HepG2 (cell line): Measurements from ENCODE around the gene SGCD. TPM values are rescaled to one million over a fixed set of nuclear protein-coding genes. Genes with fewer than 3 reads are reported as not detected.

ENCODE experiments used
- ATAC-seq: fragments of 200-7000 bp; cut with Tn5 transposase; 3 replicates; pipeline ENCODE4 v1.9.1; 2020; ENCODE audit warnings: mild to moderate bottlenecking, moderate library complexity
- BruUV-seq: library from RNA; stranded (reverse); fragments of 400-500 nt; replicated peaks from 2 replicates; lab custom pipeline; 2021; lab: Mats Ljungman, UMichigan
- CTCF ChIA-PET: fragments of 300-600 bp; formaldehyde crosslinking; extraction: SDS; loops from one replicate; lab custom pipeline; 2021; ENCODE audit warnings: low total read pairs, inconsistent platforms, low intra/inter-chr PET ratio; lab: Yijun Ruan, JAX
- POLR2A ChIA-PET: fragments of 350-600 bp; sonication (Branson Sonifier 250); formaldehyde crosslinking; loops from one replicate; lab custom pipeline; 2020; ENCODE audit warnings: antibody characterized with exemption, inconsistent platforms; lab: Yijun Ruan, JAX
- DNase-seq: peaks from one replicate; pipeline ENCODE4 v3.0.0-alpha.2; 2015; ENCODE audit warnings: low spot score
- FAIRE-seq: peaks from 3 replicates; lab custom pipeline; 2011; peaks lifted over from hg19 to GRCh38; lab: Jason Lieb, UNC
- H2AFZ ChIP-seq: one replicate; pipeline ENCODE4 v1.6.1; 2011; ENCODE audit warnings: low read length, inconsistent platforms
- H3K27ac ChIP-seq: fragments of 300-600 bp; 3 replicates; pipeline ENCODE4 v1.8.0; 2011; ENCODE audit warnings: mixed run types, mild to moderate bottlenecking, mixed read lengths, low read length, inconsistent platforms; ENCODE audit not compliant: insufficient read depth; ENCODE audit errors: extremely low read length
- H3K27me3 ChIP-seq, 2 experiments: fragments of 200-600 bp in 1 of 2; 2 replicates in 1 of 2; 3 replicates in 1 of 2; pipeline versions ENCODE4 v1.6.0 to v1.8.0; 2011; ENCODE audit warnings: low read length in 2 of 2, mild to moderate bottlenecking in 2 of 2, moderate library complexity in 2 of 2, inconsistent platforms in 1 of 2; ENCODE audit not compliant: insufficient read depth in 2 of 2, control insufficient read depth in 1 of 2
- H3K36me3 ChIP-seq, 2 experiments: fragments of 200-600 bp in 1 of 2; replicated peaks in 1 of 2; 2 replicates in 1 of 2; 3 replicates in 1 of 2; pipeline versions ENCODE4 v1.5.1 to v1.8.0; 2011; ENCODE audit warnings: low read length in 2 of 2, inconsistent platforms in 1 of 2; ENCODE audit not compliant: insufficient read depth in 2 of 2, control insufficient read depth in 1 of 2
- H3K4me1 ChIP-seq: 2 replicates; pipeline ENCODE4 v1.5.1; 2012; ENCODE audit warnings: low read length, inconsistent platforms; ENCODE audit not compliant: insufficient read depth
- H3K4me2 ChIP-seq: 2 replicates; pipeline ENCODE4 v1.6.0; 2011; ENCODE audit warnings: low read depth, low read length, inconsistent platforms
- H3K4me3 ChIP-seq, 3 experiments: fragments of 200-600 bp in 1 of 3; sonication (generic), shearing (Covaris generic) in 1 of 3; replicated peaks in 1 of 3; 2 replicates each; pipeline ENCODE4 v1.5.1; 2011 to 2016; ENCODE audit warnings: low read length in 3 of 3, inconsistent platforms in 2 of 3, low read depth in 2 of 3, mild to moderate bottlenecking in 2 of 3, control low read depth in 1 of 3, mixed read lengths in 1 of 3; ENCODE audit not compliant: insufficient read depth in 1 of 3
- H3K79me2 ChIP-seq: one replicate; pipeline ENCODE4 v1.6.1; 2011; ENCODE audit warnings: low read length, inconsistent platforms; ENCODE audit not compliant: insufficient read depth
- H3K9ac ChIP-seq: 2 replicates; pipeline ENCODE4 v1.6.0; 2011; ENCODE audit warnings: mild to moderate bottlenecking, low read depth, low read length, inconsistent platforms; ENCODE audit not compliant: insufficient read depth
- H3K9me3 ChIP-seq: 2 replicates; pipeline ENCODE4 v1.5.1; 2012; ENCODE audit warnings: mild to moderate bottlenecking, low read length
- H4K20me1 ChIP-seq: 2 replicates; pipeline ENCODE4 v1.6.0; 2011; ENCODE audit warnings: inconsistent platforms, mild to moderate bottlenecking, low read length, moderate library complexity; ENCODE audit not compliant: insufficient read depth
- ARHGAP35 ChIP-seq: sonication (generic); formaldehyde crosslinking; IDR thresholded peaks from 2 replicates; pipeline ENCODE4 v1.9.0; 2022; ENCODE audit warnings: mild to moderate bottlenecking, inconsistent platforms, moderate library complexity, missing genetic modification reagents, borderline replicate concordance
- NR2F2 ChIP-seq: IDR thresholded peaks from 2 replicates; pipeline ENCODE4 v1.6.1; 2012; ENCODE audit warnings: low read depth, inconsistent platforms, borderline replicate concordance
- ZC3H4 ChIP-seq: sonication (generic); formaldehyde crosslinking; IDR thresholded peaks from 2 replicates; pipeline ENCODE4 v1.4.0; 2020; ENCODE audit warnings: missing genetic modification reagents, borderline replicate concordance
- ZKSCAN5 ChIP-seq: sonication (generic); formaldehyde crosslinking; IDR thresholded peaks from 2 replicates; pipeline ENCODE4 v1.5.1; 2020; ENCODE audit warnings: mild to moderate bottlenecking, missing genetic modification reagents
- ZNF12 ChIP-seq: sonication (generic); formaldehyde crosslinking; IDR thresholded peaks from 2 replicates; pipeline ENCODE4 v1.5.0; 2020; ENCODE audit warnings: missing genetic modification reagents
- ZNF124 ChIP-seq: sonication (generic); formaldehyde crosslinking; IDR thresholded peaks from 2 replicates; pipeline ENCODE4 v1.4.0; 2020; ENCODE audit warnings: missing genetic modification reagents
- ZNF274 ChIP-seq: sonication (generic); formaldehyde crosslinking; IDR thresholded peaks from 2 replicates; pipeline ENCODE4 v1.5.1; 2020; ENCODE audit warnings: mild to moderate bottlenecking, missing genetic modification reagents
- WGBS: methylation state at CpG from one replicate; pipeline ENCODE4 v1.1.6; 2017; ENCODE audit warnings: low lambda C conversion rate; 5-methylcytosine and 5-hydroxymethylcytosine counted together
- in situ Hi-C: cut with HindIII; loops from 2 replicates; pipeline ENCODE4 v1.10.0; 2017; ENCODE audit warnings: low pct_unique_long_range_greater_than_20kb; ENCODE audit not compliant: extremely low pct_ligation_motif_present
- intact Hi-C: fragments of 100-400 bp; cut with micrococcal nuclease; formaldehyde crosslinking; loops from one replicate; pipeline ENCODE4 v1.10.0; 2022; ENCODE audit not compliant: unreplicated experiment
- polyA plus RNA-seq, 8 experiments: library from polyadenylated mRNA; depleted of rRNA in 3 of 8; stranded (reverse) in 7 of 8; unstranded in 1 of 8; fragments of >200 nt; fragmentation: Illumina TruSeq in 4 of 8; extraction: Trizol in 4 of 8; gene quantifications; 2 replicates each; pipeline versions ENCODE4 v1.2.1 to v1.2.3, GENCODE V29; 2011 to 2016; ENCODE audit warnings: low read depth in 4 of 8, missing spikeins in 1 of 8, mixed read lengths in 1 of 8; ENCODE audit not compliant: insufficient read depth in 1 of 8
- total RNA-seq, 5 experiments: library from RNA; depleted of rRNA; stranded (reverse); fragments of >200 nt; fragmentation: Illumina TruSeq; extraction: Trizol; gene quantifications; 2 replicates each; pipeline ENCODE4 v1.2.3, GENCODE V29; 2016; ENCODE audit warnings: low read depth in 1 of 5
- TF ChIP-seq, protein P1 (sequence below): IDR thresholded peaks from 2 replicates; pipeline ENCODE4 v1.6.1; 2012; ENCODE audit warnings: low read depth, low read length, improper control_type of control experiment

Gene SGCD
- total and polyA plus RNA-seq, 2 of the 13 experiments (the other 11 are each of a cell fraction or from before 2014, with no cell fraction given), result not detected

DNA sequence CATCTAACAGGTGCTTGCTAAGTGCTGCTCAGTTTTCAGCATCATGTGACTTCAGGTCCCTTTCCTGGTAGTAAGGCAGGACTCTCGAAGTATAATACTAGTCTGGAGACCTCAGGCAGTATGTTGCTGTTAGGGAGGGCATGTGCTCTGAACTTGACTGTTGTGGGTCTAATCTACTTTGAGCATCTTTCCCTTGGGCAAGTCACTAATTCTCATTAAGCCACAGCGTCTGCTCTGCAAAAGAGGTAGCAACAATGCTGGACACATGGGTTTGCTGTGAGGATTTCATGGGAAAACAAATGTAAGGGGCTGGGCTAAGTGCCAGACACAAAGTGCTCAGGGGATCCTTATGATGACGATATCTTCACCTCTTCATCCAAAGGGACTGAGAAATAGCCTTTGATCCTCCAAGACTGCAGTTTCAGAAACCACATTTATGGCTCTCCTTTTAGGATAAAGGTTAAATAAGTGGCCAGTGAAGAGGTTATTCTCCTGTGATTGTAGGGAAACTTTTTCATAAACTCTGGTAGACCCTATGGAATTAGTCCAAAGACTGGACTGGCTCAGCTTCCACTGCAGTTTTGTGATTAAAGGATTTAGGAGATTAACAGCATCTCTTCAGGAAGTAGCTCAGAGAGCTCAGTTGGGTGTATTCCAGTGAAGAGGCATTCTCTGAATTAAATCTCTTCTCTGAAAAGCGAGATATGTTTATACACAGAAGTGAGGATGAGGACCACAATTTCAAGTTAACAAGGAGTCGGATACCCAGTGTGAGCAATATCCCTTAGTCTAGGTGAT is 216.6 kb downstream of the SGCD start:
- POLR2A ChIA-PET, result no interaction called here

DNA sequence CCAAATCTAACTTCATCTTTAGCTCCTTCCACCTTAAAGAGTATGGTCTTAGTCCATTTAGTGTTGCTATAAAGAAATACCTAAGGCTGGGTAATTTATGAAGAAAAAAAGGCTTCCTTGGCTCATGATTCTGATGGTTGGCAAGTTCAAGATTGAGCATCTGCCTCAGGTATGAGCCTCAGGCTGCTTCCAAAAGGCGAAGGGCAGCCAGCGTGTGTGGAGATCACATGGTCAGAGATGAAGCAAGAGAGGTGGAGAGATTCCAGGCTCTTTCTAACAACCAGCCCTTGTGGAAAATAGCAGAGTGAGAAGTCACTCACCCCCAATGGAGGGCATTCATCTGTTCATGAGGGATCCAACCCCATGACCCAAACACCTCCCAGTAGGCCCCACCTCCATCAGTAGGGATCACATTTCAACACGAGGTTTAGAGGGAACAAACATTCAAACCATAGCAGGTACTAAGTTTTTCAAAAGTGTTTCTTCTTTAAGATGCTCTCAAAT is 225.9 kb downstream of the SGCD start:
- no peak for TF ChIP-seq ZC3H4 (CRISPR knock-in tag)
- TF ChIP-seq ZNF12 (CRISPR knock-in tag), result peak; percentile 78; the same call in 1 of the 2 replicates
- no TSS peak for BruUV-seq
- 4% methylated on average over 3 of the region's 3 CpGs for WGBS
- intact Hi-C loops, result no loop called here
- H2AFZ ChIP-seq, result no peak overlapping the region
- ChIA-PET POLR2A (no interaction called here), CTCF (no interaction called here)
- no peak overlapping the region for H3K9ac ChIP-seq
- H3K36me3 ChIP-seq, result no peaks in the 10 kb centered on the region
- H3K27me3 ChIP-seq, result no peaks in the 10 kb centered on the region
- H3K4me3 ChIP-seq, result no peak overlapping the region
- no peaks in the 10 kb centered on the region for H3K4me1 ChIP-seq
- ATAC-seq (no peak), FAIRE-seq (no peak), DNase-seq (no peak)
- no peak overlapping the region for H3K27ac ChIP-seq
- in situ Hi-C loops, result no loop called here
- H4K20me1 ChIP-seq, result no peaks in the 10 kb centered on the region
- no peaks in the 10 kb centered on the region for H3K79me2 ChIP-seq
- H3K4me2 ChIP-seq, result no peak overlapping the region
- H3K9me3 ChIP-seq, result no peaks in the 10 kb centered on the region

More for the DNA sequence above, 216.6 kb downstream of the SGCD start:
- Histone ChIP-seq H3K79me2 (no peaks in the 10 kb centered on the region), H3K9me3 (no peaks in the 10 kb centered on the region), H3K9ac (no peak overlapping the region), H3K27ac (no peak overlapping the region), H3K4me2 (no peak overlapping the region), H3K27me3 (no peaks in the 10 kb centered on the region; a peak in 1 of 5 replicates), H2AFZ (no peak overlapping the region), H3K4me1 (no peaks in the 10 kb centered on the region), H3K36me3 (no peaks in the 10 kb centered on the region), H4K20me1 (no peaks in the 10 kb centered on the region), H3K4me3 (no peak overlapping the region)
- WGBS, result 6% methylated on average over 5 of the region's 5 CpGs
- in situ Hi-C loops, result no loop called here
- FAIRE-seq, result no peak
- ATAC-seq, result no peak
- CTCF ChIA-PET, result no interaction called here
- TF ChIP-seq ARHGAP35 (CRISPR knock-in tag) (no peak), ZNF124 (no peak), ZNF274 (CRISPR knock-in tag) (no peak), NR2F2 (no peak), ZKSCAN5 (no peak)
- TF ChIP-seq, protein P1, sequence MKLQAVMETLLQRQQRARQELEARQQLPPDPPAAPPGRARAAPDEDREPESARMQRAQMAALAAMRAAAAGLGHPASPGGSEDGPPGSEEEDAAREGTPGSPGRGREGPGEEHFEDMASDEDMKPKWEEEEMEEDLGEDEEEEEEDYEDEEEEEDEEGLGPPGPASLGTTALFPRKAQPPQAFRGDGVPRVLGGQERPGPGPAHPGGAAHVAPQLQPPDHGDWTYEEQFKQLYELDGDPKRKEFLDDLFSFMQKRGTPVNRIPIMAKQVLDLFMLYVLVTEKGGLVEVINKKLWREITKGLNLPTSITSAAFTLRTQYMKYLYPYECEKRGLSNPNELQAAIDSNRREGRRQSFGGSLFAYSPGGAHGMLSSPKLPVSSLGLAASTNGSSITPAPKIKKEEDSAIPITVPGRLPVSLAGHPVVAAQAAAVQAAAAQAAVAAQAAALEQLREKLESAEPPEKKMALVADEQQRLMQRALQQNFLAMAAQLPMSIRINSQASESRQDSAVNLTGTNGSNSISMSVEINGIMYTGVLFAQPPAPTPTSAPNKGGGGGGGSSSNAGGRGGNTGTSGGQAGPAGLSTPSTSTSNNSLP, result no peak
- DNase-seq, result no peak
- intact Hi-C loops, result no loop called here
- BruUV-seq, result no TSS peak
